Bronchial epithelial cell (primary cell): Measurements from ENCODE around the gene C2. TPM values are rescaled to one million over a fixed set of nuclear protein-coding genes. Genes with fewer than 3 reads are reported as not detected.
"Not testable (repeated sequence)": the region's sequence is repeated elsewhere in the genome, so short reads cannot be mapped to it uniquely, and the experiment has no call there.

ENCODE experiments used
- DNase-seq: peaks from one replicate; pipeline ENCODE4 v3.0.0-alpha.2; 2010; ENCODE audit warnings: low read depth
- FAIRE-seq: peaks from 2 replicates; lab custom pipeline; 2011; peaks lifted over from hg19 to GRCh38; lab: Jason Lieb, UNC
- H3K27me3 ChIP-seq: 2 replicates; pipeline ENCODE4 v1.5.1; 2011; ENCODE audit warnings: low read length; ENCODE audit not compliant: control insufficient read depth, insufficient read depth
- H3K36me3 ChIP-seq: 2 replicates; pipeline ENCODE4 v1.5.1; 2011; ENCODE audit warnings: low read length; ENCODE audit not compliant: control insufficient read depth, insufficient read depth
- H3K4me3 ChIP-seq: 2 replicates; pipeline ENCODE4 v1.5.1; 2011; ENCODE audit warnings: mild to moderate bottlenecking, low read depth, low read length, control low read depth
- CTCF ChIP-seq: IDR thresholded peaks from 2 replicates; pipeline ENCODE4 v1.5.1; 2011; ENCODE audit warnings: mild to moderate bottlenecking, moderate library complexity, low read length, control low read depth, inconsistent platforms; ENCODE audit not compliant: insufficient read depth, severe bottlenecking
- total RNA-seq: library from RNA; depleted of rRNA; stranded (reverse); fragments of >200 nt; gene quantifications from 2 replicates; pipeline ENCODE4 v1.2.1, GENCODE V29; 2014

C2 gene
- total RNA-seq, 1 donor from 2014 or later = 0.53 TPM

- no peak for FAIRE-seq
Measured at GRCh38 chr6:31905041-31905440, 22.5 kb upstream of the C2 start.

GRCh38 chr6:31906122-31906521, 21.4 kb upstream of the C2 start:
- no peak for TF ChIP-seq CTCF
- H3K27me3 ChIP-seq = no peaks in the 10 kb centered on the region
- DNase-seq = no peak
- FAIRE-seq = no peak
- H3K4me3 ChIP-seq = no peak overlapping the region
- H3K36me3 ChIP-seq = no peaks in the 10 kb centered on the region

More at GRCh38 chr6:31905041-31905440, 22.5 kb upstream of the C2 start:
- DNase-seq = no peak
- no peaks in the 10 kb centered on the region for H3K27me3 ChIP-seq
- no peak overlapping the region for H3K4me3 ChIP-seq
- no peak for TF ChIP-seq CTCF
- H3K36me3 ChIP-seq = no peaks in the 10 kb centered on the region

GRCh38 chr6:31906727-31907126, 20.8 kb upstream of the C2 start:
- FAIRE-seq, H3K4me3 ChIP-seq, DNase-seq, H3K36me3 ChIP-seq, H3K27me3 ChIP-seq: not testable (repeated sequence)

GRCh38 chr6:31907158-31907813, 20.2 kb upstream of the C2 start:
- no peaks in the 10 kb centered on the region for H3K27me3 ChIP-seq
- no peak for FAIRE-seq
- DNase-seq = peak; percentile 33
- no peak overlapping the region for H3K4me3 ChIP-seq
- TF ChIP-seq CTCF = no peak
- H3K36me3 ChIP-seq = no peaks in the 10 kb centered on the region

- H3K4me3 ChIP-seq, H3K27me3 ChIP-seq, FAIRE-seq, DNase-seq, H3K36me3 ChIP-seq: not testable (repeated sequence)
Measured at GRCh38 chr6:31908255-31908654, 19.3 kb upstream of the C2 start.

GRCh38 chr6:31908791-31909190, 18.7 kb upstream of the C2 start:
- H3K36me3 ChIP-seq = no peaks in the 10 kb centered on the region
- FAIRE-seq (no peak), DNase-seq (peak; percentile 52)
- TF ChIP-seq CTCF = no peak
- H3K4me3 ChIP-seq = no peak overlapping the region
- no peaks in the 10 kb centered on the region for H3K27me3 ChIP-seq

GRCh38 chr6:31909298-31909697, 18.2 kb upstream of the C2 start:
- DNase-seq, FAIRE-seq, H3K4me3 ChIP-seq, H3K36me3 ChIP-seq, H3K27me3 ChIP-seq: not testable (repeated sequence)
